DMS153 (cell line): ENCODE measurements around the gene FNBP1.
"Not testable (repeated sequence)": the region's sequence is repeated elsewhere in the genome, so short reads cannot be mapped to it uniquely, and the experiment has no call there.

ENCODE experiments used
- DNase-seq: peaks from one replicate; lab custom pipeline; 2025; lab: John Stamatoyannopoulos, UW

FNBP1 gene

GRCh38 chr9:129953736-129954135, 89.3 kb downstream of the FNBP1 start:
- no peak for DNase-seq

GRCh38 chr9:129952337-129952736, 90.7 kb downstream of the FNBP1 start:
- DNase-seq: no peak

GRCh38 chr9:129949821-129950220, 93.2 kb downstream of the FNBP1 start:
- no peak for DNase-seq

GRCh38 chr9:129948626-129949025, 94.4 kb downstream of the FNBP1 start:
- DNase-seq: not testable (repeated sequence)

GRCh38 chr9:129946246-129946995, 96.6 kb downstream of the FNBP1 start:
- no peak for DNase-seq

GRCh38 chr9:129945314-129945713, 97.7 kb downstream of the FNBP1 start:
- no peak for DNase-seq

- no peak for DNase-seq
These were observed 98.4 kb downstream of the FNBP1 start for GRCh38 chr9:129944506-129945116.

- DNase-seq: no peak
These were observed 103.6 kb downstream of the FNBP1 start for GRCh38 chr9:129939431-129939830.

GRCh38 chr9:129938291-129938979, 104.6 kb downstream of the FNBP1 start:
- DNase-seq: no peak

- DNase-seq: not testable (repeated sequence)
These were observed 105.1 kb downstream of the FNBP1 start for GRCh38 chr9:129937879-129938278.

- DNase-seq: no peak
These were observed 106.8 kb downstream of the FNBP1 start for GRCh38 chr9:129936222-129936621.

GRCh38 chr9:129934780-129935179, 108.2 kb downstream of the FNBP1 start:
- DNase-seq: no peak

- DNase-seq: no peak
These were observed 108.9 kb downstream of the FNBP1 start for GRCh38 chr9:129934041-129934591.

- DNase-seq: no peak
These were observed 109.6 kb downstream of the FNBP1 start for GRCh38 chr9:129933185-129934040.

- DNase-seq: no peak
These were observed 110.5 kb downstream of the FNBP1 start for GRCh38 chr9:129932303-129933151.

- DNase-seq: no peak
These were observed 112.2 kb downstream of the FNBP1 start for GRCh38 chr9:129930743-129931142.

- DNase-seq: no peak
These were observed 113.4 kb downstream of the FNBP1 start for GRCh38 chr9:129929496-129930125.

- no peak for DNase-seq
These were observed 119.4 kb downstream of the FNBP1 start for GRCh38 chr9:129923589-129923988.

- DNase-seq: no peak
These were observed 121.1 kb downstream of the FNBP1 start for GRCh38 chr9:129921905-129922304.

- no peak for DNase-seq
These were observed 123.1 kb downstream of the FNBP1 start for GRCh38 chr9:129919841-129920240.
